Measurements from ENCODE around the gene SLC36A3.
A peak's percentile ranks its signal among the peaks of the same experiment; 100 is the strongest.

The SLC36A3 gene

GRCh38 chr5:151253605-151253950, 50.0 kb downstream of the SLC36A3 start:
- no peaks in the 10 kb centered on the region for H3K36me3 ChIP-seq (ENCODE audit: control insufficient read depth in 2 of 2, insufficient read depth in 2 of 2, low read length in 2 of 2)
- H3K27ac ChIP-seq (ENCODE audit: low read depth in 2 of 2, low read length in 2 of 2): peak overlapping the region; percentile 33 to 84
- H3K4me1 ChIP-seq (ENCODE audit: control insufficient read depth in 2 of 2, insufficient read depth in 2 of 2, low read length in 2 of 2): peaks cover 12 to 19% of the 10 kb centered on the region in 2 donors
- H3K27me3 ChIP-seq (ENCODE audit: control insufficient read depth in 2 of 2, insufficient read depth in 2 of 2, low read length in 2 of 2): no peaks in the 10 kb centered on the region
- no peaks in the 10 kb centered on the region for H3K9me3 ChIP-seq (ENCODE audit: control insufficient read depth in 2 of 2, low read length in 2 of 2)
- peak overlapping the region; percentile 93 to 95 for H3K4me3 ChIP-seq (ENCODE audit: low read length in 2 of 2)
- H3K9ac ChIP-seq (ENCODE audit: low read depth in 1 of 2, low read length in 2 of 2): peak overlapping the region; percentile 75 to 83

- Histone ChIP-seq H3K4me1 (ENCODE audit: control insufficient read depth in 2 of 2, insufficient read depth in 2 of 2, low read length in 2 of 2) (peaks cover 9 to 19% of the 10 kb centered on the region in 2 donors), H3K4me3 (ENCODE audit: low read length in 2 of 2) (peak within 1 kb of the TSS; percentile 93 to 95), H3K9me3 (ENCODE audit: control insufficient read depth in 2 of 2, low read length in 2 of 2) (no peaks in the 10 kb centered on the region), H3K27ac (ENCODE audit: low read depth in 2 of 2, low read length in 2 of 2) (peak within 1 kb of the TSS; percentile 58 to 84), H3K27me3 (ENCODE audit: control insufficient read depth in 2 of 2, insufficient read depth in 2 of 2, low read length in 2 of 2) (no peaks in the 10 kb centered on the region), H3K9ac (ENCODE audit: low read depth in 1 of 2, low read length in 2 of 2) (peak within 1 kb of the TSS; percentile 75 to 83), H3K36me3 (ENCODE audit: control insufficient read depth in 2 of 2, insufficient read depth in 2 of 2, low read length in 2 of 2) (no peaks in the 10 kb centered on the region)
These were observed 50.6 kb downstream of the SLC36A3 start, which contains the start of gene GM2A for GRCh38 chr5:151252762-151253604. Gene GM2A, plus strand, starts transcription at chr5:151253185. Its CDS starts 32 bp downstream, at chr5:151253217.

GRCh38 chr5:151251621-151252020, 51.9 kb downstream of the SLC36A3 start:
- Histone ChIP-seq H3K4me1 (ENCODE audit: control insufficient read depth in 2 of 2, insufficient read depth in 2 of 2, low read length in 2 of 2) (peaks cover 8 to 19% of the 10 kb centered on the region in 2 donors), H3K9me3 (ENCODE audit: control insufficient read depth in 2 of 2, low read length in 2 of 2) (no peaks in the 10 kb centered on the region), H3K9ac (ENCODE audit: low read depth in 1 of 2, low read length in 2 of 2) (no peak overlapping the region), H3K36me3 (ENCODE audit: control insufficient read depth in 2 of 2, insufficient read depth in 2 of 2, low read length in 2 of 2) (no peaks in the 10 kb centered on the region), H3K27ac (ENCODE audit: low read depth in 2 of 2, low read length in 2 of 2) (no peak overlapping the region), H3K4me3 (ENCODE audit: low read length in 2 of 2) (no peak overlapping the region), H3K27me3 (ENCODE audit: control insufficient read depth in 2 of 2, insufficient read depth in 2 of 2, low read length in 2 of 2) (no peaks in the 10 kb centered on the region)

GRCh38 chr5:151251001-151251551, 52.5 kb downstream of the SLC36A3 start:
- Histone ChIP-seq H3K4me3 (ENCODE audit: low read length in 2 of 2) (peak overlapping the region in 1 of 2 donors; percentile 20), H3K27me3 (ENCODE audit: control insufficient read depth in 2 of 2, insufficient read depth in 2 of 2, low read length in 2 of 2) (no peaks in the 10 kb centered on the region), H3K27ac (ENCODE audit: low read depth in 2 of 2, low read length in 2 of 2) (no peak overlapping the region), H3K4me1 (ENCODE audit: control insufficient read depth in 2 of 2, insufficient read depth in 2 of 2, low read length in 2 of 2) (peaks cover 8 to 19% of the 10 kb centered on the region in 2 donors), H3K9ac (ENCODE audit: low read depth in 1 of 2, low read length in 2 of 2) (no peak overlapping the region), H3K36me3 (ENCODE audit: control insufficient read depth in 2 of 2, insufficient read depth in 2 of 2, low read length in 2 of 2) (no peaks in the 10 kb centered on the region), H3K9me3 (ENCODE audit: control insufficient read depth in 2 of 2, low read length in 2 of 2) (no peaks in the 10 kb centered on the region)

- H3K9ac ChIP-seq (ENCODE audit: low read depth in 1 of 2, low read length in 2 of 2): peak overlapping the region in 1 of 2 donors; percentile 10
- H3K9me3 ChIP-seq (ENCODE audit: control insufficient read depth in 2 of 2, low read length in 2 of 2): no peaks in the 10 kb centered on the region
- H3K36me3 ChIP-seq (ENCODE audit: control insufficient read depth in 2 of 2, insufficient read depth in 2 of 2, low read length in 2 of 2): no peaks in the 10 kb centered on the region
- H3K27ac ChIP-seq (ENCODE audit: low read depth in 2 of 2, low read length in 2 of 2): no peak overlapping the region
- no peaks in the 10 kb centered on the region for H3K27me3 ChIP-seq (ENCODE audit: control insufficient read depth in 2 of 2, insufficient read depth in 2 of 2, low read length in 2 of 2)
- H3K4me3 ChIP-seq (ENCODE audit: low read length in 2 of 2): no peak overlapping the region
- H3K4me1 ChIP-seq (ENCODE audit: control insufficient read depth in 2 of 2, insufficient read depth in 2 of 2, low read length in 2 of 2): peaks cover 8 to 16% of the 10 kb centered on the region in 2 donors
These were observed 53.1 kb downstream of the SLC36A3 start for GRCh38 chr5:151250346-151251000.

- Histone ChIP-seq H3K4me3 (ENCODE audit: low read length in 2 of 2) (no peak overlapping the region), H3K4me1 (ENCODE audit: control insufficient read depth in 2 of 2, insufficient read depth in 2 of 2, low read length in 2 of 2) (peaks cover 8 to 15% of the 10 kb centered on the region in 2 donors), H3K27me3 (ENCODE audit: control insufficient read depth in 2 of 2, insufficient read depth in 2 of 2, low read length in 2 of 2) (no peaks in the 10 kb centered on the region), H3K9ac (ENCODE audit: low read depth in 1 of 2, low read length in 2 of 2) (no peak overlapping the region), H3K27ac (ENCODE audit: low read depth in 2 of 2, low read length in 2 of 2) (no peak overlapping the region), H3K36me3 (ENCODE audit: control insufficient read depth in 2 of 2, insufficient read depth in 2 of 2, low read length in 2 of 2) (no peaks in the 10 kb centered on the region), H3K9me3 (ENCODE audit: control insufficient read depth in 2 of 2, low read length in 2 of 2) (no peaks in the 10 kb centered on the region)
These were observed 54.3 kb downstream of the SLC36A3 start for GRCh38 chr5:151249281-151249680.

- Histone ChIP-seq H3K27ac (ENCODE audit: low read depth in 2 of 2, low read length in 2 of 2) (no peak overlapping the region), H3K9ac (ENCODE audit: low read depth in 1 of 2, low read length in 2 of 2) (no peak overlapping the region), H3K27me3 (ENCODE audit: control insufficient read depth in 2 of 2, insufficient read depth in 2 of 2, low read length in 2 of 2) (no peaks in the 10 kb centered on the region), H3K4me1 (ENCODE audit: control insufficient read depth in 2 of 2, insufficient read depth in 2 of 2, low read length in 2 of 2) (peaks cover 5 to 8% of the 10 kb centered on the region in 2 donors), H3K36me3 (ENCODE audit: control insufficient read depth in 2 of 2, insufficient read depth in 2 of 2, low read length in 2 of 2) (no peaks in the 10 kb centered on the region), H3K9me3 (ENCODE audit: control insufficient read depth in 2 of 2, low read length in 2 of 2) (no peaks in the 10 kb centered on the region), H3K4me3 (ENCODE audit: low read length in 2 of 2) (no peak overlapping the region)
These were observed 54.9 kb downstream of the SLC36A3 start for GRCh38 chr5:151248651-151249050.

GRCh38 chr5:151245680-151246219, 57.8 kb downstream of the SLC36A3 start:
- H3K27me3 ChIP-seq (ENCODE audit: control insufficient read depth in 2 of 2, insufficient read depth in 2 of 2, low read length in 2 of 2): no peaks in the 10 kb centered on the region
- no peaks in the 10 kb centered on the region for H3K4me1 ChIP-seq (ENCODE audit: control insufficient read depth in 2 of 2, insufficient read depth in 2 of 2, low read length in 2 of 2)
- no peaks in the 10 kb centered on the region for H3K9me3 ChIP-seq (ENCODE audit: control insufficient read depth in 2 of 2, low read length in 2 of 2)
- H3K4me3 ChIP-seq (ENCODE audit: low read length in 2 of 2): no peak overlapping the region
- no peak overlapping the region for H3K9ac ChIP-seq (ENCODE audit: low read depth in 1 of 2, low read length in 2 of 2)
- no peak overlapping the region for H3K27ac ChIP-seq (ENCODE audit: low read depth in 2 of 2, low read length in 2 of 2)
- no peaks in the 10 kb centered on the region for H3K36me3 ChIP-seq (ENCODE audit: control insufficient read depth in 2 of 2, insufficient read depth in 2 of 2, low read length in 2 of 2)

GRCh38 chr5:151244206-151244605, 59.4 kb downstream of the SLC36A3 start:
- Histone ChIP-seq H3K27ac (ENCODE audit: low read depth in 2 of 2, low read length in 2 of 2) (no peak overlapping the region), H3K4me1 (ENCODE audit: control insufficient read depth in 2 of 2, insufficient read depth in 2 of 2, low read length in 2 of 2) (no peaks in the 10 kb centered on the region), H3K36me3 (ENCODE audit: control insufficient read depth in 2 of 2, insufficient read depth in 2 of 2, low read length in 2 of 2) (no peaks in the 10 kb centered on the region), H3K27me3 (ENCODE audit: control insufficient read depth in 2 of 2, insufficient read depth in 2 of 2, low read length in 2 of 2) (no peaks in the 10 kb centered on the region), H3K4me3 (ENCODE audit: low read length in 2 of 2) (no peak overlapping the region), H3K9me3 (ENCODE audit: control insufficient read depth in 2 of 2, low read length in 2 of 2) (no peaks in the 10 kb centered on the region), H3K9ac (ENCODE audit: low read depth in 1 of 2, low read length in 2 of 2) (no peak overlapping the region)

GRCh38 chr5:151243564-151243963, 60.0 kb downstream of the SLC36A3 start:
- Histone ChIP-seq H3K27ac (ENCODE audit: low read depth in 2 of 2, low read length in 2 of 2) (no peak overlapping the region), H3K27me3 (ENCODE audit: control insufficient read depth in 2 of 2, insufficient read depth in 2 of 2, low read length in 2 of 2) (no peaks in the 10 kb centered on the region), H3K36me3 (ENCODE audit: control insufficient read depth in 2 of 2, insufficient read depth in 2 of 2, low read length in 2 of 2) (no peaks in the 10 kb centered on the region), H3K9me3 (ENCODE audit: control insufficient read depth in 2 of 2, low read length in 2 of 2) (no peaks in the 10 kb centered on the region), H3K4me1 (ENCODE audit: control insufficient read depth in 2 of 2, insufficient read depth in 2 of 2, low read length in 2 of 2) (no peaks in the 10 kb centered on the region), H3K9ac (ENCODE audit: low read depth in 1 of 2, low read length in 2 of 2) (no peak overlapping the region), H3K4me3 (ENCODE audit: low read length in 2 of 2) (no peak overlapping the region)
